CD4-positive, CD25-positive, alpha-beta regulatory T cell (primary cell): Measurements from ENCODE around the gene THSD7A. TPM values are rescaled to one million over a fixed set of nuclear protein-coding genes. Genes with fewer than 3 reads are reported as not detected.
"Not testable (repeated sequence)": the region's sequence is repeated elsewhere in the genome, so short reads cannot be mapped to it uniquely, and the experiment has no call there.

ENCODE experiments used
- ATAC-seq, 2 donors: fragments of 150-1000 bp; cut with Tn5 transposase; one replicate each; pipeline ENCODE4 v1.10.0; 2021; ENCODE audit warnings: low read depth in 2 of 2, moderate number of reproducible peaks in 2 of 2, moderate library complexity in 1 of 2
- DNase-seq, 3 donors: peaks; one replicate each; pipeline versions ENCODE4 v3.0.0 to v3.0.0-alpha.2; 2012 to 2022; ENCODE audit warnings: mixed read lengths in 1 of 3
- H3K27ac ChIP-seq: one replicate; pipeline ENCODE4 v1.7.0; 2013; ENCODE audit warnings: mild to moderate bottlenecking, low read length; ENCODE audit not compliant: insufficient read depth, poor library complexity, severe bottlenecking
- H3K27me3 ChIP-seq: one replicate; pipeline ENCODE4 v1.7.0; 2013; ENCODE audit warnings: low read length; ENCODE audit not compliant: control insufficient read depth, insufficient read depth
- H3K36me3 ChIP-seq: one replicate; pipeline ENCODE4 v1.7.0; 2013; ENCODE audit warnings: mild to moderate bottlenecking, low read length, moderate library complexity; ENCODE audit not compliant: control insufficient read depth, insufficient read depth
- H3K4me1 ChIP-seq: 2 replicates; pipeline ENCODE4 v1.7.0; 2013; ENCODE audit warnings: mild to moderate bottlenecking, low read length; ENCODE audit not compliant: insufficient read depth, control insufficient read depth, poor library complexity, severe bottlenecking
- H3K4me3 ChIP-seq: one replicate; pipeline ENCODE4 v1.7.0; 2013; ENCODE audit warnings: low read depth, mild to moderate bottlenecking, low read length, moderate library complexity
- H3K9me3 ChIP-seq, 2 experiments: 1 replicate in 1 of 2; 2 replicates in 1 of 2; pipeline ENCODE4 v1.7.0; 2013; ENCODE audit warnings: low read length in 2 of 2, mild to moderate bottlenecking in 1 of 2, moderate library complexity in 1 of 2; ENCODE audit not compliant: control insufficient read depth in 2 of 2
- H3K27ac Mint-ChIP-seq, 3 donors: one replicate each; pipeline ENCODE4 v1.8.0; 2020 to 2022; ENCODE audit warnings: mild to moderate bottlenecking in 3 of 3, mixed read lengths in 3 of 3, moderate library complexity in 2 of 3
- H3K27me3 Mint-ChIP-seq: one replicate; pipeline ENCODE4 v1.8.0; 2022; ENCODE audit warnings: mild to moderate bottlenecking, mixed read lengths
- H3K36me3 Mint-ChIP-seq: one replicate; pipeline ENCODE4 v1.8.0; 2020; ENCODE audit warnings: mixed read lengths
- H3K4me1 Mint-ChIP-seq, 4 donors: one replicate each; pipeline ENCODE4 v1.8.0; 2020 to 2022; ENCODE audit warnings: mixed read lengths in 4 of 4, mild to moderate bottlenecking in 1 of 4
- H3K4me3 Mint-ChIP-seq, 4 donors: one replicate each; pipeline ENCODE4 v1.8.0; 2020 to 2022; ENCODE audit warnings: mild to moderate bottlenecking in 4 of 4, mixed read lengths in 4 of 4, moderate library complexity in 3 of 4
- H3K9me3 Mint-ChIP-seq, 7 donors: one replicate each; pipeline ENCODE4 v1.8.0; 2020 to 2022; ENCODE audit warnings: mixed read lengths in 7 of 7, mild to moderate bottlenecking in 3 of 7, moderate library complexity in 2 of 7
- polyA plus RNA-seq, 4 donors: library from polyadenylated mRNA; unstranded; fragments of 300-500 nt; fragmentation: Illumina TruSeq; gene quantifications; one replicate each; pipeline ENCODE4 v1.2.3, GENCODE V29; 2021
- total RNA-seq: library from RNA; stranded (reverse); gene quantifications from one replicate; pipeline ENCODE4 v1.2.3, GENCODE V29; 2022

The THSD7A gene
- total and polyA plus RNA-seq, 5 donors from 2014 or later: 0.02 TPM; not detected in 4

DNA sequence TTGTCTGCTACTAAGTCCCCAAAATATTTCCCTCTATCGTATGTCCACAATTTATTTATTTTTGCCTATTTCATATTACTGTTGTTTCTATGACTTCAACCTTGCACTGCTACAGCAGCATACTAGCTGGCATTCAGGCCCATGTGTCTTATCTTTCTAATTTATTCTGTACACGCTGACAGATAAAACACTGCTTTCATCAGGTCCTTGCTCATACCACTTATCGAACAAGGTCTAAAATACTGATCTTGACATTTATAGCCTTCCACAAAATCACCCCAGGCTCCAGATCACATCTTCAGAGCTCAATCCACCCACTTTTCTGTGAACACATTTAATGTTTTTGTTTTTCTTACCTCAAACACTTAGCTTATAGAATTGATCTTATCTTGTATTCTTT is 374.6 kb downstream of the THSD7A start:
- no peaks in the 10 kb centered on the region for H3K36me3 Mint-ChIP-seq
- no peaks in the 10 kb centered on the region for H3K27me3 Mint-ChIP-seq
- H3K4me3 ChIP-seq: no peak overlapping the region
- no peaks in the 10 kb centered on the region for H3K9me3 ChIP-seq
- no peak overlapping the region for H3K27ac ChIP-seq
- no peaks in the 10 kb centered on the region for H3K27me3 ChIP-seq
- DNase-seq (no peak), ATAC-seq (no peak)
- no peaks in the 10 kb centered on the region for H3K4me1 Mint-ChIP-seq
- no peaks in the 10 kb centered on the region for H3K36me3 ChIP-seq
- H3K4me1 ChIP-seq: no peaks in the 10 kb centered on the region
- H3K27ac Mint-ChIP-seq: no peak overlapping the region
- peaks cover 0 to 3% (median 0%) of the 10 kb centered on the region in 7 donors for H3K9me3 Mint-ChIP-seq
- no peak overlapping the region for H3K4me3 Mint-ChIP-seq

DNA sequence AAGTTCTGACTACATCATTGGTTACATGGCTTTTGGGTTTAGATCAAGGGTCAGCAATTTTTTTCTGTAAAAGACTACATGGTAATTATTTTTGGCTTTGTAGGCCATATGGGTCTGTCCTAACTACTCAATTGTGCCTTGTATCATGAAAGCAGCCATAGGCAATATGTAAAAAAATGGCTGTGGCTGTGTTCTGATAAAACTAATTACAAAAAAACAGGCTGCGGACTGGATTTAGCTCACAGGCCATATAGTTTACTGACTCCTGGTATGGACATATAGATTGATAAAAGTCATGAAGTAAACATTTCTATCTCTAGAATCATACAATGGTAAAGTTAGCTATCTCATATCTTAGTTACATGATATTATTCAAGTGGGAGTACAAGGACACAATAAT is 375.4 kb downstream of the THSD7A start:
- H3K9me3 ChIP-seq: no peaks in the 10 kb centered on the region
- H3K27ac ChIP-seq: no peak overlapping the region
- Mint-ChIP-seq H3K4me1 (no peaks in the 10 kb centered on the region), H3K27ac (no peak overlapping the region), H3K9me3 (peaks cover 0 to 3% (median 0%) of the 10 kb centered on the region in 7 donors), H3K4me3 (no peak overlapping the region), H3K27me3 (no peaks in the 10 kb centered on the region), H3K36me3 (no peaks in the 10 kb centered on the region)
- H3K36me3 ChIP-seq: no peaks in the 10 kb centered on the region
- DNase-seq (no peak), ATAC-seq (no peak)
- H3K4me3 ChIP-seq: no peak overlapping the region
- H3K27me3 ChIP-seq: no peaks in the 10 kb centered on the region
- no peaks in the 10 kb centered on the region for H3K4me1 ChIP-seq

DNA sequence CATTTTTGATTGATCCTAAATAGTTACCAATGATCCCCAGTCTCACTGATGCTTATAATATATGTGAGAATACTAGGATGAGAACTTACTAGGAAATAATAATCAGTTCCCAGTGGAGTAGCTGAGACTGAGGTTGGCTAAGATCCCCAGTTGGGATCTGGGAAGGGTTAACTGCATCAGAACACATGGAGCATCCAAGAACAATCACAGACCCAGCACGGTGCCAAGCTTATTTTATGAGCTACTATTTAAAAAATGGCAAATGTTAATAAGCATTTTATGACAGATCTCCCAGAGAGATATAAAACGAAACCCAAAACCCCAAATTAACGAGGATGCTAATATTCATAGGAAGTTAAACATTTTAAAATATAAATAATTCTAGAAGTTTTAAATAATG is 379.5 kb downstream of the THSD7A start:
- Histone ChIP-seq H3K36me3 (no peaks in the 10 kb centered on the region), H3K9me3 (no peaks in the 10 kb centered on the region), H3K4me3 (no peak overlapping the region), H3K27ac (no peak overlapping the region), H3K27me3 (no peaks in the 10 kb centered on the region), H3K4me1 (no peaks in the 10 kb centered on the region)
- H3K4me1 Mint-ChIP-seq: no peaks in the 10 kb centered on the region
- no peaks in the 10 kb centered on the region for H3K36me3 Mint-ChIP-seq
- no peak overlapping the region for H3K27ac Mint-ChIP-seq
- DNase-seq (no peak), ATAC-seq (no peak)
- no peaks in the 10 kb centered on the region for H3K27me3 Mint-ChIP-seq
- H3K9me3 Mint-ChIP-seq: peaks cover 0 to 1% (median 0%) of the 10 kb centered on the region in 7 donors
- no peak overlapping the region for H3K4me3 Mint-ChIP-seq

DNA sequence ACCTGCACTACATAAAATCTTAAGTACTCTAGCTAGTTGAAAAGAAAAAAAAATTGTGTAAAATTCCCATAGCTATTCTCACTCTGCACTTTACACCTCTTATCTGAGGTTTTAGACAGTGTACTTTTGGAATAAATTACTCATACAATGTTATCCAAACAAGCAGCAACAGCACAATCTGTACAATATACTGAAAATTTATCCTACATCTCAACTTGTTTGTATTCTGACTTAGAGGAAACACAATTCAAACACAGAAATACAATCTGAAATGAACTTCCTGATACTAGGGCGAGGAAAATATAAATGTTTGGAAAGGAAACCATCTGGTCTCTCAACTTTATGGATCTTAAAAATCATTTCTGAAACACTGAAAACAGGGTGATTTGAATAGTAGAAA is 381.7 kb downstream of the THSD7A start:
- H3K36me3 Mint-ChIP-seq: no peaks in the 10 kb centered on the region
- DNase-seq: no peak
- Histone ChIP-seq H3K36me3 (no peaks in the 10 kb centered on the region), H3K4me1 (no peaks in the 10 kb centered on the region), H3K27me3 (no peaks in the 10 kb centered on the region), H3K27ac (no peak overlapping the region), H3K4me3 (no peak overlapping the region), H3K9me3 (no peaks in the 10 kb centered on the region)
- no peaks in the 10 kb centered on the region for H3K27me3 Mint-ChIP-seq
- H3K4me1 Mint-ChIP-seq: no peaks in the 10 kb centered on the region
- no peak overlapping the region for H3K4me3 Mint-ChIP-seq
- no peak for ATAC-seq
- H3K9me3 Mint-ChIP-seq: no peaks in the 10 kb centered on the region
- no peak overlapping the region for H3K27ac Mint-ChIP-seq

DNA sequence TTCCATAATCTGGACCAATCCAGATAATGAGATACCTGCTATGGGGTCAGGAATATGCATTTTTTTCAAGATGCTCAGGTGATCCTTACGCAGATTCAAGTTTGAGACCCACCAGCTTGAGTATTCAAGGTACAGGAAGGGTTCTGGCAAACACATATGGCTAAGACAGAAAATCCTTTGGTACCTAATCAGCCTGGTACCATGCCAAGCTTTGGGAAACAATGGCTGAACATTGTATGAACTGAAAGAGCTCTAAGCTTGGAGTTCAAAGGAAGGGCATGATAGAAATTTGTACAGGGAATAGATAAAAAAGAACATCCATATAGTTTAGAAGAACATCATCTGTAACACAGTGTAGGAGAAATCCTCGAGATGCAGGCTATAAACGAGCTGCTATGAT is 382.7 kb downstream of the THSD7A start:
- no peaks in the 10 kb centered on the region for H3K36me3 ChIP-seq
- H3K4me1 ChIP-seq: no peaks in the 10 kb centered on the region
- Mint-ChIP-seq H3K27me3 (no peaks in the 10 kb centered on the region), H3K4me1 (no peaks in the 10 kb centered on the region), H3K36me3 (no peaks in the 10 kb centered on the region), H3K9me3 (no peaks in the 10 kb centered on the region), H3K27ac (no peak overlapping the region), H3K4me3 (no peak overlapping the region)
- H3K27me3 ChIP-seq: no peaks in the 10 kb centered on the region
- no peaks in the 10 kb centered on the region for H3K9me3 ChIP-seq
- DNase-seq: no peak
- H3K27ac ChIP-seq: no peak overlapping the region
- ATAC-seq: no peak
- H3K4me3 ChIP-seq: no peak overlapping the region

GRCh38 chr7:11448323-11448722 is 383.7 kb downstream of the THSD7A start:
- H3K36me3 Mint-ChIP-seq: no peaks in the 10 kb centered on the region
- no peak overlapping the region for H3K27ac Mint-ChIP-seq
- no peaks in the 10 kb centered on the region for H3K9me3 Mint-ChIP-seq
- no peaks in the 10 kb centered on the region for H3K4me1 Mint-ChIP-seq
- no peaks in the 10 kb centered on the region for H3K27me3 ChIP-seq
- no peaks in the 10 kb centered on the region for H3K27me3 Mint-ChIP-seq
- H3K9me3 ChIP-seq: no peaks in the 10 kb centered on the region
- DNase-seq: no peak
- H3K27ac ChIP-seq: no peak overlapping the region
- no peak overlapping the region for H3K4me3 ChIP-seq
- no peak overlapping the region for H3K4me3 Mint-ChIP-seq
- no peak for ATAC-seq
- no peaks in the 10 kb centered on the region for H3K36me3 ChIP-seq
- H3K4me1 ChIP-seq: no peaks in the 10 kb centered on the region

DNA sequence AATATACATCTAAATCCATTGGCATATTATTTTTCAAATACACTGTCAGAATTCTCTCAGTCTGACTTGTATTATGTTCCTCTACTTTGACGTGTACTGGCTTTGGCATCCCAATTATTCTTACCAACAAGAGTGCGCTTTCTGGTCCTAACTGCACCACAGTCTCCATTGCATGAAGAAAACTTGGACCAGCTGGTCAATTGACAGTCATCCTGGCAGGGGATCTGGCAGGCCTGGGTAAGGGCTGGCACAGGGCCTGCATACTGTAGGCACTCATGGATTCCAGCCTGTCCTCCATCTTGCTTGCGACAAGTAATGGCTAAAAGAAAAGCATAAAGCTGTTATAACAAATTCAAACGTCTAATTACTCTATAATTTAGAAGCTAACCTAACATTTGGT is 384.9 kb downstream of the THSD7A start:
- no peaks in the 10 kb centered on the region for H3K4me1 Mint-ChIP-seq
- Histone ChIP-seq H3K36me3 (no peaks in the 10 kb centered on the region), H3K27ac (no peak overlapping the region), H3K9me3 (no peaks in the 10 kb centered on the region), H3K4me3 (no peak overlapping the region), H3K4me1 (no peaks in the 10 kb centered on the region), H3K27me3 (no peaks in the 10 kb centered on the region)
- no peak overlapping the region for H3K27ac Mint-ChIP-seq
- DNase-seq: no peak
- H3K36me3 Mint-ChIP-seq: no peaks in the 10 kb centered on the region
- H3K4me3 Mint-ChIP-seq: no peak overlapping the region
- no peaks in the 10 kb centered on the region for H3K9me3 Mint-ChIP-seq
- H3K27me3 Mint-ChIP-seq: no peaks in the 10 kb centered on the region
- ATAC-seq: no peak

DNA sequence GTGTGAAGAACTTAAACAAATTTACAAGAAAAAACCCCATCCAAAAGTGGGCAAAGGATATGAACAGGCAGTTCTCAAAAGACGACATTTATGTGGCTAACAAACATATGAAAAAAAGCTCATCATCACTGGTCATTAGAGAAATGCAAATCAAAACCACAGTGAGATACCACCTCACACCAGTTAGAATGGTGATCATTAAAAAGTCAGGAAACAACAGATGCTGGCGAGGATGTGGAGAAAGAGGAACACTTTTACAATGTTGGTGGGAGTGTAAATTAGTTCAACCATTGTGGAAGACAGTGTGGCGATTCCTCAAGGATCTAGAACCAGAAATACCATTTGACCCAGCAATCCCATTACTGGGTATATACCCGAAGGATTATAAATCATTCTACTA is 388.1 kb downstream of the THSD7A start:
- H3K27ac ChIP-seq, H3K4me1 ChIP-seq, H3K27me3 ChIP-seq, H3K9me3 Mint-ChIP-seq, H3K27me3 Mint-ChIP-seq, DNase-seq, H3K4me3 Mint-ChIP-seq, H3K36me3 ChIP-seq, H3K4me3 ChIP-seq, ATAC-seq, H3K27ac Mint-ChIP-seq, H3K9me3 ChIP-seq, H3K4me1 Mint-ChIP-seq, H3K36me3 Mint-ChIP-seq: not testable (repeated sequence)
